Cortex of kidney (tissue), 1 donor: ENCODE data around the gene B3GALT5.

ENCODE experiments used
- DNase-seq: peaks from one replicate; lab custom pipeline; 2025; lab: John Stamatoyannopoulos, UW

Gene B3GALT5

GRCh38 chr21:39604951-39605350 lies 7.8 kb upstream of the B3GALT5 start:
- no peak for DNase-seq

- no peak for DNase-seq
These were observed 2.0 kb upstream of the B3GALT5 start for GRCh38 chr21:39610703-39611102.

GRCh38 chr21:39611551-39612190 lies 1.1 kb upstream of the B3GALT5 start:
- no peak for DNase-seq

- DNase-seq = no peak
These were observed 548 bp downstream of the B3GALT5 start for GRCh38 chr21:39613041-39613934.

- no peak for DNase-seq
These were observed 3.6 kb downstream of the B3GALT5 start for GRCh38 chr21:39616211-39616772.

- no peak for DNase-seq
These were observed 8.1 kb downstream of the B3GALT5 start for GRCh38 chr21:39620856-39621255.

GRCh38 chr21:39625211-39625895 lies 12.6 kb downstream of the B3GALT5 start:
- no peak for DNase-seq

GRCh38 chr21:39628385-39628784 lies 15.6 kb downstream of the B3GALT5 start:
- DNase-seq = no peak

- DNase-seq = no peak
These were observed 17.5 kb downstream of the B3GALT5 start for GRCh38 chr21:39630191-39630591.

- DNase-seq = no peak
These were observed 18.1 kb downstream of the B3GALT5 start for GRCh38 chr21:39630827-39631226.

- DNase-seq = no peak
These were observed 19.3 kb downstream of the B3GALT5 start for GRCh38 chr21:39631842-39632562.

GRCh38 chr21:39632796-39633442 lies 20.2 kb downstream of the B3GALT5 start:
- DNase-seq = no peak

- DNase-seq = no peak
These were observed 21.0 kb downstream of the B3GALT5 start for GRCh38 chr21:39633770-39634181.

GRCh38 chr21:39634507-39634906 lies 21.8 kb downstream of the B3GALT5 start:
- DNase-seq = no peak

- DNase-seq = no peak
These were observed 24.6 kb downstream of the B3GALT5 start for GRCh38 chr21:39637197-39637970.

GRCh38 chr21:39637971-39638240 lies 25.2 kb downstream of the B3GALT5 start:
- no peak for DNase-seq

- DNase-seq = no peak
These were observed 25.5 kb downstream of the B3GALT5 start for GRCh38 chr21:39638281-39638680.

GRCh38 chr21:39640754-39641153 lies 28.0 kb downstream of the B3GALT5 start:
- DNase-seq = no peak

- no peak for DNase-seq
These were observed 29.2 kb downstream of the B3GALT5 start for GRCh38 chr21:39641827-39642450.

- no peak for DNase-seq
These were observed 31.4 kb downstream of the B3GALT5 start for GRCh38 chr21:39644062-39644560.
